GM19324 (cell line): ENCODE results near the gene ACSL1.
"Not testable (repeated sequence)": the region's sequence is repeated elsewhere in the genome, so short reads cannot be mapped to it uniquely, and the experiment has no call there.

Experiments used
- ATAC-seq: cut with Tn5 transposase; IDR thresholded peaks from one replicate; pipeline ENCODE4 v1.9.1; 2021; ENCODE audit warnings: mild to moderate bottlenecking, moderate library complexity; ENCODE audit not compliant: unreplicated experiment, low FRiP score

Gene ACSL1

GRCh38 chr4:184793735-184794355 lies 31.9 kb downstream of the ACSL1 start:
- ATAC-seq = no peak

DNA sequence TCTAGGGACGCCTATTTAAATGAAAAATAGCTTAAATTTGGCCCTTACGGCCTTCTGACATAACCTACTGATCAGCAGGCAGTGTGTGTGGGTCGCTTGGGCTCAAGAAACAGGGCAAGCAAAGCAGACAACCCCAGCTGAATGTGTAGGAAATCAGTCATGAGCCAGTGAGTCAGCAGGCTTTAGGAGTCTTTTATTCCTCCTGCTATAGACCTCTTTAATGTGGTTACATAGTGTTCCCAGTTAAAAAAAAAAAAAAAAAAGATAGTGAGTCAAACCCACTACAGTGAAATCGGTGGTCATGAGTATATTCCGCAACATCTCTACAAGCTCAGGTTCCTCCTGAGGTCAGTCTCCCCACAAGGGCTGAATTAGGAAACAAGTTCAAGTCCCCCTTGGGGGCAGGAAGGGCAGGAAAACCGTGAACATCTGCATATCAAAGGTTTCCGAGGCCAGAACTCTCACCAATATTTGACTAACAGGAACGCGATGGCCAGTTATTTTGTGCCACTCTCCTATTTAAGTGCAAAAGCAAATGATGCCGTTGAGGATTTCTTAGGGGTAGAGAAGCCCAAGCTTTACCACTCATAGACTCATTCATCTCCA lies 32.7 kb downstream of the ACSL1 start:
- no peak for ATAC-seq

DNA sequence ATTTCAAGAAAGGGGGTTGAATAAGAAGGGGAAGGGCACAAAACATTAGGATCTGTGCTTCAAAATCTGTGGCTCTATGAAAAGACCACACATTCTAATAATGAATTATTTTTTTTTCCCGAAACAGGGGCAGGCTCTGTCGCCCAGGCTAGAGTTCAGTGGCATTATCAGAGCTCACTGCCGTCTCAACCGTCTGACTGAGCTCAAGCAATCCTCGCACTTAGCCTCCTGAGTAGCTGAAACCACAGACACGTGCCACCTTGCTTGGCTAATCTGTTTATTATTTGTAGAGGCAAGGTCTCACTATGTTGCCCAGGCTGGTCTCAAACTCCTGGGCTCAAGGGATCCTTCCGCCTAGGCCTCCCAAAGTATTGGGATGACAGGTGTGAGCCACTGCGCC lies 33.4 kb downstream of the ACSL1 start:
- no peak for ATAC-seq

GRCh38 chr4:184790826-184791225 lies 34.9 kb downstream of the ACSL1 start:
- ATAC-seq = no peak

DNA sequence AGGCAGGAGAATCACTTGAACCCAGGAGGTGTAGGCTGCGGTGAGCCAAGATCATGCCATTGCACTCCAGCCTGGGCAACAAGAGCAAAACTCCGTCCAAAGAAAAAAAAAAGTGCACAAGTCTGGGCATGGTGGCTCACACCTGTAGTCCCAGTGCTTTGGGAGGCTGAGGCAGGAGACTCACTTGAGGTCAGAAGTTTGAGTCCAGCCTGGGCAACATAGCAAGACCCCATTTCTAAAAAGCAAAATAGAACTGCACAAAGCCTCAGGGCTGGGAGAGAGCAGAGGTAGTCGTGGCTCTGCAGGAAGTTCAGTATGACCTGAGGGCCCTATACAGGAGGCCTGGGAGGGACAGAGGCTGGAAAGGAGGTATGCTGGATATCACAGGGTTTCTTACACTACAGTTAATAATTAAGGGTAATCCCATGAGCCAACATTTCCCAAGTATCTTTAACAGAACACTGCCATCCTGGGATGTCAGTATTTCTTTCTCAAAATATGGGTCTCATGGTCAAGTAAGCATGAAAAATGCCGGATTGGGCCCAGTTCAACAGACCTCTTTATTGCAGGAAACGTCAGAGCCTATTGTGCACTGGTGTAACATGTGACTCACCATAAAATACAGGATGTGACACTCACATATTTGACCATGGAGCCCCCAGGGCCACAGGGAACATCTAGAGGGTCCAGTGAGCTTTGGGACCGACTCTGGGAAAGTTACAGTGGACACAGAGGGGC lies 37.8 kb downstream of the ACSL1 start:
- ATAC-seq = no peak

DNA sequence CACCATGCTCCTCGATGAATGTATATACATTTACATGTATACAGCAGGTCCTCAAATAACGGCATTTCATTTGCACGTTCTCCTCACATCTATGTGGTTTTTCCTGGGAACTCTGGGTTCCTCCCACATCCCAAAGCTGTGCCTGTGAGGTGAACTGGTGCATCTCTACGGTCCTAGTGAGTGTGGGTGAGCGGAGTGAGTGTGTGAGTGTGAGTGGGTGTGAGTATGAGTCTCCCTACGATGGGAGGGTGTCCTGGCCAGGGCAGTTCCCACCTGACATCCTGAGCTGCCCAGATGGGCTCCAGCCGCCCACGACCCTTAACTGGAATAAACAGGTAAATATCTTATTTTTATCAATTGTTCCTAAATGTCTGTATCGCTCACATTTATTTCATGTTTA lies 40.0 kb downstream of the ACSL1 start:
- no peak for ATAC-seq

DNA sequence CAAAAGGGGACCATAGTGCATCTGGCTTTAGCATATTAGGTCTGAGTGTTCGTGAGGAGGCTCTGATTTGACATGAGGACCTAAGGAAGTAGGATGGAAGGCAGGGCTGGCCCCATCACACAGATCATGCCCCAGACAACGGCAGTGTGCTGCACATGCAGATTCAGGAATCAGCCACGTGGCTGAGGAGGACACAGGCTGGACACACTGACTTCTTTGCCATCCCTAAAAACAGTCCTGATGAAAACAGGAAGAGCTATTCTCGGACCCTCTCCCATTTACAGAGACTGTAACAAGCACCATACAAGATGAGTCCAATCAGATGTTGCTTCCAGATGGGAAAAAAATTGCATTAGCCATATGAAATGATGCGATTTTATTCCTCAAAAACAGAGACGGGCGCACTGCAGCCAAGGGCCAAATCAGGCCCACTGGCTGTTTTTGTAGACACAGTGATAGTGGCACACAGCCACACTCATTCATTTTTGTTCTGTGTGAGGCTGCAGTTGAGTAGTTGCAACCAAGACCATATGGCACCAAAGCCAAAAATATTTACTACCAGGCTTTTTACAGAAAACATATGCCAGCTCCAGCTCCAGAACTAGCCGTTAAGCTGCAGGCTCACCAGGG lies 41.0 kb downstream of the ACSL1 start:
- ATAC-seq = no peak

DNA sequence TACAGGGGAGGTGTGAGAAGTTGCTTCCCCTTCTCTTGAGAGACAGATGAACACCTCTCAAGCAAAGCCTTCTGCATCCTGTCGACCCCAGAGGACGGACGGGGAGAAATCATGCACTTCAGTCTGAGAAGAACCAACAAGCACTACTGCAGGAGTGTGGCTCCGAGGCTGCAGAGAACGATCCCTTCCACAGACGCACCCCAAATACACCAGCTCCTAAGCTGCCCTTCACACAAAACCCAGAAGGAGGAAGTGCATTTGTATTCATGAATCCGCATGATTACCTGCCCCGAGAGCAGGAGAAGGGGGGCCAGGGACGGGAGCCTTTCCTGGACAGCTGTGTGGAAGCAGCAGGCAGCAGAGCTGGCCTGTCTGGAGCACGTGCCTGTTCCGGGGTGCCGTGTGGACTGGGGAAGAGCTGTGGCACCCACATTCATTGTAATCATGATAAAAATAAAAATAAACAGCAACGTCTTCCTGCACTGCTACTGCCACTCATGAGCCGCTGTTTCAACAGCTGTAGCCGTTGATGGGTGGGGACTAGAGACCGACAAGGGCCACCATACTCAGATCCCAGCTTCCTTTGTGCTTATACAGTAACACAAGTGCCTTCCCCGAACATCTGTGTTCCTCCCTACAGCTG lies 42.9 kb downstream of the ACSL1 start:
- ATAC-seq = peak; percentile 53

DNA sequence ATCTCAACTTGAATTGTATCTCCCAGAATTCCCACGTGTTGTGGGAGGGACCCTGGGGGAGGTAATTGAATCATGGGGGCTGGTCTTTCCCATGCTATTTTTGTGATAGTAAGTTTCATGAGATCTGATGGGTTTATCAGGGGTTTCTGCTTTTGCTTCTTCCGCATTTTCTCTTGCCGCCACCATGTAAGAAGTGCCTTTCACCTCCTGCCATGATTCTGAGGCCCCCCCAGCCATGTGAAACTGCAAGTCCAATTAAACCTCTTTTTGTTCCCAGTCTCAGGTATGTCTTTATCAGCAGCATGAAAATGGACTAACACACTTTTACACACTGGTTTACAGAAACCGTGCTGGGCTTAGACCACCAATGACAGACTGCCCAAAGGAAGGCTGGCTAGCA lies 46.6 kb downstream of the ACSL1 start:
- ATAC-seq = not testable (repeated sequence)

- ATAC-seq = no peak
Observed at GRCh38 chr4:184778325-184778724, 47.4 kb downstream of the ACSL1 start.

- no peak for ATAC-seq
Observed at GRCh38 chr4:184776821-184777220, 48.9 kb downstream of the ACSL1 start.

- no peak for ATAC-seq
Observed at GRCh38 chr4:184775854-184776555, 49.8 kb downstream of the ACSL1 start.

GRCh38 chr4:184774152-184774551 lies 51.6 kb downstream of the ACSL1 start:
- no peak for ATAC-seq

DNA sequence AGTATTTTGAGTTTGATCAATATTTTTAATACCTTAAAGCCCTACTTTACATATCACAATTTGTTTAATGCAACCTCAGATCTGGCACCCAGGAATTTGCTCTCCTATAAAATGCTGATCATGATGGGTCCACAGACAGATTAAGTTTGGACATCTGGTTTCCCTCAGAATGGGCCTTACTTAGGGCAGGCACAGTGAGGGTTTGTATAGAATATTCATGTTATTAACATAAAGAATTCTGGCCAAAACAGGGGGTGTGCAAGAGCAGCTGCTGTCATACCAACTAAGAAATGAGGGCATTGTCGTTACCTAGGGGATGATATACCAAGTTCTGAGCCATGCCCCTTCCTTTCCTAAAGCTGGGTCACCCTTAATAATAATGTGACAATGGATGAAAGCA lies 54.4 kb downstream of the ACSL1 start:
- no peak for ATAC-seq

DNA sequence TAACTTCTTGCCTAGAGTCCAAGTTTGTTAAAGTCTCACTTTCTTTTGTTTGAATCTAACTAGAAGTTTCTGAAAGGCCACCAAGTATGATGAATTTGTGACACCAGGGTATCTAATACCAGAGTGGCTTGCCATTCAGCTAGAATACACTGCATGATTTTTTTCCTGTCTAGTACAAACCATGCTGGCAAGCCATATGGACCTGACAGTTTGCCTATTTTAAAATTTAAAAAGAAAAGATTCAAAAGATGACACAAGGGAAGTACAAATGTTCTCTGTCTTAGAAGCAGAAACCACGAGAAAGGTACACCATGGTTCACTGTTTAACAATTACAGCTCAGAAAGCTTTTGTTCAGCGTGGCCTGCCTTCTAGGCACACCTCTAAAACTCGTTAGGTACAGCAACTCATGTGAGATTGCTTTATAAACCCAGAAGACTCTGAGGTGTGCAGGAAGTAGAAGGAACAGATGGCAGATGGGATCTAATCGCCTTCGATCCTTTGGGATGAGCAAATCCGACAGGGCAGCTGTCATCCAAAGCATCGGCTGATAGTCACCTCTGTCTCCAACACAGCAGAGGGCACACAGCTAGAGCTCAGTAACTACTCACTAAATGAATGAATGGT lies 56.5 kb downstream of the ACSL1 start:
- ATAC-seq = no peak

- ATAC-seq = no peak
Observed at GRCh38 chr4:184768296-184768695, 57.5 kb downstream of the ACSL1 start.

GRCh38 chr4:184766446-184766845 lies 59.3 kb downstream of the ACSL1 start:
- ATAC-seq = no peak

GRCh38 chr4:184765473-184766340 lies 60.1 kb downstream of the ACSL1 start:
- ATAC-seq = no peak

- no peak for ATAC-seq
Observed at GRCh38 chr4:184764601-184765000, 61.2 kb downstream of the ACSL1 start.
